Measurements from ENCODE around the gene KMT2C.

DNA sequence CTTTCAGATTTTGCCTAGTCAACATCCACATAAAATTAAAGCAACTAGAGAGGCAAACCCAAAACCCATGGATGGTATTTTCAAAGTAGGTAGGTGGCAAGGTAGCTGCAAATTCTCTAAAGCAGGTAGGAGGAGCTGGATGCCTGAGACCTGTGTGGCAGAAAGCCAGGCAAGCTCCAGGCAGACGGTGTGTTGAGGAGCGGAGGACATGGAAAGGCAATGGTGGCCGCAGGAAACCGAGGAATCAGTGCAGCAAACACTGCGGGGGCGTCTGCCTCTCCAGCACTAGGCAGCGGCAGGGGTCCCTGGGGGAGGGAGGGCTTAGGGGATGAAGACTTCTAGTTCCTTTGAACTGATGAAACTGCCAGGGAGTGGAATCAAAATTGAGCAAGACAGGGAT lies 309.1 kb downstream of the KMT2C start:
- TF ChIP-seq EZH2 (IDR thresholded peaks at IDR 0.05; ENCODE audit: insufficient read depth, poor library complexity, severe bottlenecking) = no peak
- no peak for TF ChIP-seq EZH2phosphoT487 (IDR thresholded peaks at IDR 0.05; ENCODE audit: insufficient read depth, low read depth)
